GM18505 (cell line): ENCODE measurements around the gene ARHGAP42.
A peak's percentile ranks its signal among the peaks of the same experiment; 100 is the strongest.
"Not testable (repeated sequence)": the region's sequence is repeated elsewhere in the genome, so short reads cannot be mapped to it uniquely, and the experiment has no call there.

Experiments
- ATAC-seq: cut with Tn5 transposase; IDR thresholded peaks from one replicate; pipeline ENCODE4 v1.9.1; 2021; ENCODE audit not compliant: unreplicated experiment
- POLR2A ChIP-seq: IDR thresholded peaks from 4 replicates; pipeline ENCODE4 v1.6.1; 2011; ENCODE audit warnings: borderline replicate concordance; ENCODE audit not compliant: insufficient read depth, insufficient read length; ENCODE audit errors: extremely low read depth

ARHGAP42 gene

DNA sequence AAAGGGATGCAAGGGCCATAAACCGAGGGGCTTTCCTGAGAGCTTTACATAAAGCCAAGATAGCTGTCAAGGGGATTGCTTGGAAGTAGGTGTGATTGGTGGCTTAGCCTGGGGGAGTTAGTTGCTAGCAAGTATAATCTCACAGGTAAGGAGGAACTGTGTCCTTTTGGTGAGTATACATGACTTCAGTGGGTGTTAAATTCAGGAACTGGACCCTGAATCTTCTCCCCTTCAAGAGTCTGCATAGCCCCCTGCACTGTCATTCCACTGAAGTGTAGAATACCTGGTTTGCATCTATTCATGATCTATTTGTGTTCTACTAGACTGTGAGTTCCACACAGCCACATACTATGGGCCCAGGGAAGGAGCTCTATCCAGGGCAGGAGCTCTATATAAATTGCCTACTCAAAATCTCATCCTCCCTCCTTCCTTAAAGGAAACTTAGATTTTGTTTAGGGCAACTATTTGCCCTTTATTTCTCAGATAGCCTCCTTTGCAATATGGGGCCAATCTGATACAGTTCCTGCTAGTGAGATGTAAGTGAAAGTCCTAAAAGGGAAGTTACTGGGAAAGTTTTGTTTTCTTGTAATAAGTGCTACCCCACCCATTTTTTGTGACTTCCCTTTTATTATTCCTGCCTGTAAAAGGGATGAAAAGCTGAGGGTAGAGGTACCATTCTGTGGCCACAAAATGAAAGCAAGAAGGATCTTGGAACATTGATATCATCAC, 322.0 kb downstream of the ARHGAP42 start:
- no peak for ATAC-seq
- TF ChIP-seq POLR2A, result no peak

DNA sequence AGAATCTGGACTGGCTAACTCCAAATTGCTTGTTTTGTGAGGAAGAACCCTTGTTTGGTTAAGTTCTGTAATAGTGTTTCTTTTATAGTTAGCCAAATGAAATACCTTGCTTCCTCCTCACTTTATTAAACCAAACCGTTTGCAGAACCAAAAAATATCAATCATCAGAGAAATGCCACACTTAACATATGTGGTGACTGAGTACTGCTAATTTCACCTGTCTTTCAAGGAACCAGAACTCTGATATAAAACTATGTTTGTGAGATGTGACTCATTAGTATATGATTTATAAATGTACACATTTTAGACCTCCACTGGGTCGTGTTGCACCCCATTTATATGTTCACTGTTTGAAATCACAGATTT, 322.6 kb downstream of the ARHGAP42 start:
- no peak for ATAC-seq
- TF ChIP-seq POLR2A, result no peak

DNA sequence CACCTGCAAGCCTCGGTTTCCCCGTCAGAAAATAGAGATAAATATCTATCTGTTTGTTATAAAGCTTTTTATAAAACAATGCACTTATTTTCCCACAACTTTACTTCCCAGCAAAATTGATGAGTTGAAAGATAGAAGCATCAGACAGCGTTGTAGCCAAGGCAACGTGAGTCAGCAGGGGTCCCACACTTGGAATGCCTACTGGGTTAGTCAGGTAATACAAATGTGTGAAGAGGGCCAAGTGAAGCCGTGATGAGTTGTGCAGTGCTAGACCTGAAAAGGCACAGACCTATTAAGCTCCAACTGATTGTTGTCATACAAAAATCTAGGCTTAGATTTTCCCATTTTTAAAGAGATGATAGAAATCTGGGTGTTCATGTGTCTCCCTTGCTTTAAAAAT, 323.8 kb downstream of the ARHGAP42 start:
- no peak for TF ChIP-seq POLR2A
- no peak for ATAC-seq

DNA sequence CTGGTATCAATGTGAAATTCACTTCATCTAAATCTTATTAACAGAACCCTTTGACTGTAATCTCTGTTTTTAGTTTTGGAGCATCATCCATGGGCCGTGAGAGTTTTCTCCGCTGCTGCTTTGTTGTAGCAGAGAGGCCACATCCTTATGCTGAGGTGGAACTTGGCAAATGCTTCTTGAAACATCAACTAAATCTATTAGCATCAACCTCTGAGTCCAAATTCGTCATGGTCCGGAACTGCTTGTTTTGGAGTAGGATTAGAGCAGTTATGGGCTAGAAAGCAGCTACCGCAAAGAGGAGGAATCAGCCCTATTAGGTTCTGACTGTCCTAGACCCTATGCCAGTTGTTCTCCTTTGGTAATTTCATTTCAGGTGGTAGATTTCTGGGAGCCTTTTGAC, 324.8 kb downstream of the ARHGAP42 start:
- no peak for ATAC-seq
- TF ChIP-seq POLR2A, result no peak

DNA sequence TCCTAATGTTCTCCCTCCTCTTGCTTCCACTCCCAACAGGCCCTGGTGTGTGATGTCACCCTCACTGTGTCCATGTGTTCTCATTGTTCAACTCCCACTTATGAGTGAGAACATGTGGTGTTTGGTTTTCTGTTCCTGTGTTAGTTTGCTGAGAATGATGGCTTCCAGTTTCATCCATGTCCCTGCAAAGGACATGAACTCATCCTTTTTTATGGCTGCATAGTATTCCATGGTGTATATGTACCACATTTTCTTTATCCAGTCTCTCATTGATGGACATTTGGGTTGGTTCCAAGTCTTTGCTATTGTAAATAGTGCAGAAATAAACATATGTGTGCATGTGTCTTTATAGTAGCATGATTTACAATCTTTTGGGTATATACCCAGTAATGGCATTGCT, 326.6 kb downstream of the ARHGAP42 start:
- ATAC-seq, result not testable (repeated sequence)

DNA sequence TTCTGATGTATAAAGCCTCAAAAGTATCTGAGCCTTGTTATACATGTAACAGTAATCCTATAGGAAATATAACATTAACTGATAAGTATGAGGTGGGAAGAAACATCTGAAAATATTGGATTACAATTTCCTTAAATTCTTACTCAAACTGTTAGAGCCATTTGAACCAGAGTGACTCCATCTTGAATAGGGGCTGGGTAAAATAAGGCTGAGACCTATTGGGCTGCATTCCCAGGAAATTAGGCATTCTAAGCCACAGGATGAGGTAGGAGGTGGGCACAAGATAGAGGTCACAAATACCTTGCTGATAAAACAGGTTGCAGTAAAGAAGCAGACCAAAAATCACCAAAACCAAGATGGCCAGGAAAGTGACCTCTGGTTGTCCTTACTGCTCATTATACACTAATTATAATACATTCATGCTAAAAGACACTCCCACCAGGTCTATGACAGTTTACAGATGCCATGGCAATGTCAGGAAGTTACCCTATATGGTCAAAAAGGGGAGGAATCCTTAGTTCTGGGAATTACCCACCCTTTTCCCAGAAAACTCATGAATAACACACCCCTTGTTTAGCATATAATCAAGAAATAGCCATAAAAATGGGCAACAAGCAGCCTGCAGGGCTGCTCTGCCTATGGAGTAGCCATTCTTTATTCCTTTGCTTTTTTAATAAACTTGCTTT, 327.7 kb downstream of the ARHGAP42 start:
- ATAC-seq, result no peak
- TF ChIP-seq POLR2A, result no peak

DNA sequence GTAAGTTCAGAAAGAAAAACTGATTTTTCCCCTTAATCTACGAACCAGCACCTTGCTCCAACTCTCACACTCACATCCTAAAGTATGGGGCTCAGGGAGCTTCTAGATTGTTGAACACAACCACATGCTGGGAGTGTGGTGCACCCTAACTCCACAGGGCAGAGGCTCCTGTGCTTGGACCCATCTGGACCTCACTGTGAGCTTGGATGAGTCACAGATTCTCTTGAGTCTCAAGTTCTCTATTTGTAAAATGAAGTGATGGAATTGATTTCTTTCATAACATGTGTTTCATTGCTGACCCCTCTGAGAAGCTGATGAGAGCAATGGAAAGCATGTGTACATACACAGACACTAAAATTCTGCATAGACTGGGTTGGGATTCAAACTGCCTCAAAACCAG, 332.8 kb downstream of the ARHGAP42 start:
- no peak for ATAC-seq
- no peak for TF ChIP-seq POLR2A

DNA sequence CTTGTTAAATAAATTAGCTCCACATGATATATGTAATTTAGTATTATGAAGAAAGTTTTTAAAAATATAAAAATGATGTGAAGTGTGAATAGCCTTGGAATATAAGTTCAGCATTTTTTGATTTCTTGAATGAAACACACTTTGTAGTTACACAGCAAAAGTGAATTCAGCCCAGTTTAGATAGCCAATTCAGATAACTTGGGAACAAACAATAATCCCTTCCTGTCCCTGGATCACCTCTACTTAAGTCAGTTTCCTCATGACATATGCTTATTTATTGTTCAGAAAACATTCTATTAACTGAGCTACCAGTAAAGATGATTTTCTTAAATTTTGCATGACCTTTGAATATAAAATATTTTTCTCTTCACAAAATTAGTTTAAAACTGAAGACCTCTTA, 335.2 kb downstream of the ARHGAP42 start:
- no peak for ATAC-seq
- TF ChIP-seq POLR2A, result no peak

DNA sequence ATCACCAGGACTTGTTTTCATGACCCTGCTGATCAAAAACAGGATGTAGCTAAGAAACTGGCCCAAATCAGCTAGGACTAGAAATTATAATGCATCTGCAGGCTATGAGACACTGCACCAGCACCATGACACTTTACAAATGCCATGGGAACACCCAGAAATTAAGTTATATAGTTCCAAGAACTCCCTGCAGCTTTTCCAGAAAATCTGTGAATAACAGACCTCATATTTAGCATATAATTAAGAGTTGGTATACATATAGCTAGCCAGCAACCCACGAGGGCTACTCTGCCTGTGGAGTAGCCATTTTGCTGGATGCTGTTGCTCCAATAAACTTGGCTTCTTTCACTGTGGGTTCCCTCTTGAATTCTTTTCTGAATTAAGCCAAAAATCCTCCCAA, 341.6 kb downstream of the ARHGAP42 start:
- TF ChIP-seq POLR2A, result no peak
- ATAC-seq, result no peak

DNA sequence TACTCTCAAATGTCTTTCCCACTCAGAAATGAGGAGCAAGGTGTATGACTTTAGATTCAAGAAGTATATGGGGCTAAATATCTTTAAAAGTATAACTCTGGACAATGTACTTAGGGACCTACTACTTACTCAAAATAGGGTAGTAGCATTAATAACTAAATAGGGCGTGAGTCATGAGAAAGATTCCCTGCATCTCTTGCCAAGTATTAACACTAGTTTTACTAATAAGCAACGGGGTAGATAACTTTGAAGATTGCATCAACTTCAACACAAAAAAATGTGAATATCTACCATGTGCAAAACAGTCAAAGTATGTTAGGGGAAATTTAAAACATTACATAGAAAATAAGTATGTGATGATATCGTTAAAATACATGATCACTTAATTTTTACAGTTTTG, 342.9 kb downstream of the ARHGAP42 start:
- no peak for TF ChIP-seq POLR2A
- no peak for ATAC-seq

DNA sequence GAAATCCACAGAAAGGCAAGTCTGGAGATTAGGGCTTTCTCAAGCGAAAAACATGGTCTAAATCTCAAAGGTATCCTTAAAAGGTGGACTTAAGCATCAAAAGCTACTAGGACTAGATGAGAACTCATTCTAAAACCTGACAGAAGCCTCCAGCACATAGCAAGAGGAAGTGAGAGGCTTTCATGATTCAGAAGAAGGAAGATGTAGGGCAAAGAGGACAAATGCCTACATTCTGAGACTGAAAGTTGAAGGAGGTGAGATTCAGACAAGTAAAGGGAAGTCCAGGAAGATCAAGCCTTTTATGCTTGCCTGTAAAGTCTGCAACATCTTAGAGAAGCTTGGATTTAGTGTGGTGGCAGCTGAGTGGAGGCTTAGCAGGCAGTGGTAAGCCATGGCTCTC, 343.6 kb downstream of the ARHGAP42 start:
- TF ChIP-seq POLR2A, result no peak
- ATAC-seq, result peak; percentile 73

DNA sequence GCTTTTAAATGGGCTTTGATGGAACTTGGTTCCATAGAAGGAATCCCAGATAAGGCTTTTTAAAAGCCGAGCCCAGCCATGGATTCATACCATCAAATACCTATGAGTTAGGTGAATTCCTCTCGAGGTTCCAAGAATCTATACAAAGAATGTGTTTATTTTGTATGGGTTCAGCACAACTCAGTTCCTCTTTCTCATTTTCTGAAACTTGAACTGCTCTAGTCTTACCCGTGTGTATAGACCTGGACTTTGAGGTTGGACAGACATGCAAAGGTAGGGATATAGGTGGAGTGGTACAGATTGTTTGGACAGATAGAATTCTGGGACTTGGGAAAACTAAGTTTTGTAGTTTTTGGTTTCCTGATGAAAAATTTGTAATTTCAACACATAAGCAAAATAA, 344.6 kb downstream of the ARHGAP42 start:
- no peak for TF ChIP-seq POLR2A
- ATAC-seq, result no peak

DNA sequence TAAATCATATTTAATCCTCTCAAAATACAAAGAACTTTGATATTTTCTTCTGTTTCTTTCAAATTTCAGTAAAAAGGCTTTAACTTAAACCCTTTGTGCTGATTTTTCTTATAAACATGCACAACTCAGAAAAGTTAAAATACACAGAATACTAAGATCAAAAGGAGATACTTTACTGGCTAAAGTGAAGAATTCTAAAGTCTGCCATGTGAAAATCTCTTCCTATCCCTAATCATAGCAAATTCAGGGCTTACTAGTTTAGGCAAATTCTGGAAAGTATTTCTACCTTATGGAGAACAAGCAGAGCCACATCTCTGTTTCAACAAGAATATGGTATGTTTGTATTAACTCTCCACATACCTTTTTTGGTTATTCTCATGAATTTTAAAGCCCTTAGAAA, 345.9 kb downstream of the ARHGAP42 start:
- no peak for ATAC-seq
- no peak for TF ChIP-seq POLR2A

DNA sequence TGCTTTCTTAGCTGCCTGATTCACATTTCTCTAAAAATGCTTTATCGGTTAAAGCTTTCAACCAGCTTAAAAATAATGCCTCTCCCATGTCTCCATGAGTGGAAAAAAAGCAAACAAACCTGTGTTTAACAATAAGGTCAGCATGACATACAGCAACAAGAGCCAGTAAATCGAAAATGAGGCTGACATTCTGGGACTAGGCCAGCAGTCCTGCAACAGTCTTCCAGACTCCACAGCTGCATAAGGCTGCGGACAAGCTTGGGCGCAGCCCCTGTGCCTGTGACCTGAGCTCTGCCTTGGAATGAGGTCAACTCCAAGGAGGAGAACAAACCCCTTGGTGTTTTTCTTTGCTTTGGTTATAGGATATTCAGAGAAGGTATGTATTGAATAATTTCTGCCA, 347.0 kb downstream of the ARHGAP42 start:
- no peak for ATAC-seq
- TF ChIP-seq POLR2A, result no peak
